GM12864 (cell line): Measurements from ENCODE around the gene IL21R.
"Not testable (repeated sequence)": the region's sequence is repeated elsewhere in the genome, so short reads cannot be mapped to it uniquely, and the experiment has no call there.

Source experiments
- DNase-seq: peaks from one replicate; pipeline ENCODE4 v3.0.0-alpha.2; 2011; ENCODE audit warnings: low read depth
- H3K4me3 ChIP-seq: 2 replicates; pipeline ENCODE4 v1.5.1; 2011; ENCODE audit warnings: mild to moderate bottlenecking, low read depth, low read length, control low read depth
- CTCF ChIP-seq: IDR thresholded peaks from 2 replicates; pipeline ENCODE4 v1.5.1; 2011; ENCODE audit warnings: low read depth, mild to moderate bottlenecking, moderate library complexity, low read length, control low read depth, inconsistent platforms; ENCODE audit errors: missing control alignments

IL21R gene

GRCh38 chr16:27432558-27432957, 30.6 kb downstream of the IL21R start:
- no peak overlapping the region for H3K4me3 ChIP-seq
- TF ChIP-seq CTCF: no peak
- DNase-seq: no peak

GRCh38 chr16:27433191-27433590, 31.2 kb downstream of the IL21R start:
- not testable (repeated sequence) for H3K4me3 ChIP-seq

GRCh38 chr16:27433636-27434035, 31.7 kb downstream of the IL21R start:
- no peak for TF ChIP-seq CTCF
- no peak for DNase-seq
- no peak overlapping the region for H3K4me3 ChIP-seq

More at GRCh38 chr16:27433191-27433590, 31.2 kb downstream of the IL21R start:
- DNase-seq: not testable (repeated sequence)

GRCh38 chr16:27434141-27435051, 32.4 kb downstream of the IL21R start:
- no peak for DNase-seq
- no peak for TF ChIP-seq CTCF
- H3K4me3 ChIP-seq: no peak overlapping the region

GRCh38 chr16:27435146-27435545, 33.2 kb downstream of the IL21R start:
- DNase-seq, H3K4me3 ChIP-seq: not testable (repeated sequence)

- TF ChIP-seq CTCF: no peak
- DNase-seq: no peak
- H3K4me3 ChIP-seq: no peak overlapping the region
Measured at GRCh38 chr16:27436065-27436464, 34.1 kb downstream of the IL21R start.

- DNase-seq: no peak
- no peak overlapping the region for H3K4me3 ChIP-seq
- no peak for TF ChIP-seq CTCF
Measured at GRCh38 chr16:27436921-27437650, 35.1 kb downstream of the IL21R start.
